GM13976 (cell line): ENCODE results near the gene FN3KRP.
"Not testable (repeated sequence)": the region's sequence is repeated elsewhere in the genome, so short reads cannot be mapped to it uniquely, and the experiment has no call there.

Experiments used
- DNase-seq: peaks from one replicate; pipeline ENCODE4 v3.0.0; 2012; ENCODE audit warnings: low spot score
- CTCF ChIP-seq: IDR thresholded peaks from 2 replicates; pipeline ENCODE4 v1.5.1; 2012; ENCODE audit warnings: borderline replicate concordance, mild to moderate bottlenecking; ENCODE audit not compliant: insufficient read depth; ENCODE audit errors: extremely low read depth, missing control alignments, control extremely low read depth
- in situ Hi-C: fragments of 300-500 bp; cut with MboI; formaldehyde crosslinking; loops from one replicate; pipeline ENCODE4 v1.12.0; 2022; ENCODE audit warnings: low sequenced_read_pairs, mixed read lengths, inconsistent platforms; ENCODE audit not compliant: unreplicated experiment

Gene FN3KRP

DNA sequence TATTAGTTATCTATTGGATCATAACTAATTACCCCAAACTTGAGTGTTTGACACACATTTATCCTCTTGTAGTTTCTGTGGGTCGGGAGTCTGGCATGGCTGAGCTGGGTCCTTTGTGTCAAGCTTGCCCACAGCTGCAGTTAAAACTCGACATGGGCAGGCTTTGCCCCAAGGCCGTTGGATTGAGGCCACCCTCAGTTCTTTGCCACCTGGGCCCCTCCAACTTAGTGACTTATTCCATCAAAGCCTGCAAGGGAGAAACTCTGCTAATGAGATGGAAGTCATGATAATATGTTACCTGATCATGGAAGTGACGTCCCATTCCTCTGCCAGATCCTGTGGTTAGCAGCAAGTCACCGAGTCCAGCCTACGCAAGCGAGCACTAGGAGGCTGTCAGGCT is 52.5 kb downstream of the FN3KRP start:
- TF ChIP-seq CTCF: no peak
- in situ Hi-C loops: loop anchor here (25.0 kb wide), 1 partner anchor 107 kb away; no protein-coding TSS in a partner anchor
- no peak for DNase-seq

DNA sequence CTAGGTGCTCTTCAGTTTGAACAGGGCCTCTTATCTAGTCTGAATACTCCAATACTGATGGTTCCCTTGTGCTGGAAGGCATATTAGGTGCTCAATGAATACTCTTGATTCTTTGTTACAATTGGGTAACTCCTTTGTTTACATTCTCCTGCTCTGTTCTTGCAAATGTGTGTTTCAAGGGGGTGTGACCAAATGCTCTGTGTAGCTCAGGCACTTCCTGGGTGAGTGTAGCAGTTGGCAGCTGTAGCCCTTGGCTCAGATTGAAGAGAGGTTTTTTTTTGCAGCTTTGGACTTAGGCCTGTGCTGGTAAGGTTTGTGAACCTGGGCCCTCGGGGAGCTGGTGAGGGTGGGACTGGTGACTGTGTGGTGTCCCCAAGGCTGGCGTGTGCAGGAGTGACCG is 55.5 kb downstream of the FN3KRP start:
- in situ Hi-C loops: loop anchor here (25.0 kb wide), 1 partner anchor 110 kb away; no protein-coding TSS in a partner anchor
- DNase-seq: no peak
- no peak for TF ChIP-seq CTCF

GRCh38 chr17:82774456-82774855 is 58.0 kb downstream of the FN3KRP start:
- not testable (repeated sequence) for DNase-seq
- in situ Hi-C loops: loop anchor here (25.0 kb wide), 1 partner anchor 112 kb away; no protein-coding TSS in a partner anchor

GRCh38 chr17:82775001-82775823 is 58.7 kb downstream of the FN3KRP start:
- in situ Hi-C loops: no loop called here
- peak; percentile 70 for TF ChIP-seq CTCF
- DNase-seq: peak; percentile 66

- no peak for DNase-seq
- in situ Hi-C loops: no loop called here
- no peak for TF ChIP-seq CTCF
Measured at GRCh38 chr17:82776454-82776853, 59.9 kb downstream of the FN3KRP start.
